GM18502 (cell line): ENCODE results near the gene FAM53C.
A peak's percentile ranks its signal among the peaks of the same experiment; 100 is the strongest.

Experiments used
- ATAC-seq: cut with Tn5 transposase; IDR thresholded peaks from one replicate; pipeline ENCODE4 v1.9.1; 2021; ENCODE audit warnings: mild to moderate bottlenecking; ENCODE audit not compliant: unreplicated experiment, poor library complexity

Gene FAM53C

DNA sequence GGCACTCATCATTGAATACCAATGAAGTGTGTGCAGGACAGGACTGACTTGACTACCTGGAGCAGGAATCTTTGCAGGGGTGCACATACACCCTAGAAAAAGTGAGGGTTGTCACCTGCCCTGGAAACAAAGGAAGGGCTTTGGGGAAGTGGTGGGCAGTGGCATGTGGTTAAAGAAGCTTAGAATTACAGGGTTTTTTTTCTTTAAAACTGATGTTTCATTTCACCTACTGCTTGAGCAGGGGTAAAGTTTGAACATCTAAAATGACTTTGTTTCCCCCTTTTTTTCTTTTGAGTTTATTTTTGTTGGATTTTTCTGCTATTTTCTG, 12.5 kb downstream of the FAM53C start:
- no peak for ATAC-seq

DNA sequence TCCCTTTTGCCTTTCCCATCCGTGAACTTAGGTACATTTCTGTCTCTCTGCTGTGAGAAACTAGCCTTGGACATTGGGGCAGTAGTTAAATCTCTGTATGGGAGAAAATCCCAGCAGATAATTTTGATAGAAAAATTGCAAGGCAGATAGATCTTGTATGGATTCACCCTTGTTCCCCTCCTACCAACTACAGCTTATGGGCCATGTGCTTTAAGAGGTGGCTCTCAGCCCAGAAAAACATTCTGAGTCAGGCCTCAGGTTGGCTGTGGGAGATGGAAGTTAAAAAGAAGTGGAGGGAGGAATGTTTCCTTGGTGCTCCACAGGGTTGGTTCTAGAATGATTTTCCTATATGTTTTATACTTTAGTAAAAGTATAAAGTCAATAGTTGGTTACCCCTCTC, 13.0 kb downstream of the FAM53C start:
- no peak for ATAC-seq

DNA sequence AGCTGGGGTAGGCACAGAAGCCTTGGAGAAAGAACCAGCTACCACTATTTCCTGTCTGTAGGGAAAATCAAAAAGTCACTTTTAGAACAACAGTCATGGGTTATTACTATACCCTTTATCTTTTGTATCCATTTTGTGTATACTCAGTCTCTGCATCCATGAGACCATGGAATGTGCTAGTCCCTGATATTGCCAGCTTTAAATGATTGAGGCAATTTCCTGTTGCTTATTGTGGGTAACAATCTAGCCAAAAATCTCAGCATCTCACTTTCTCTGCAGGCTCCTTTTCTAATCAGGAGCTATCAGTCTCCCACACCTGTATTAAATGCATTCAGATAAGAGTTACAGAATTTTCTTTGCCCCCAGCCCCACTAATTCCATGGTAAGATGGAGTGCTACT, 13.5 kb downstream of the FAM53C start:
- no peak for ATAC-seq

DNA sequence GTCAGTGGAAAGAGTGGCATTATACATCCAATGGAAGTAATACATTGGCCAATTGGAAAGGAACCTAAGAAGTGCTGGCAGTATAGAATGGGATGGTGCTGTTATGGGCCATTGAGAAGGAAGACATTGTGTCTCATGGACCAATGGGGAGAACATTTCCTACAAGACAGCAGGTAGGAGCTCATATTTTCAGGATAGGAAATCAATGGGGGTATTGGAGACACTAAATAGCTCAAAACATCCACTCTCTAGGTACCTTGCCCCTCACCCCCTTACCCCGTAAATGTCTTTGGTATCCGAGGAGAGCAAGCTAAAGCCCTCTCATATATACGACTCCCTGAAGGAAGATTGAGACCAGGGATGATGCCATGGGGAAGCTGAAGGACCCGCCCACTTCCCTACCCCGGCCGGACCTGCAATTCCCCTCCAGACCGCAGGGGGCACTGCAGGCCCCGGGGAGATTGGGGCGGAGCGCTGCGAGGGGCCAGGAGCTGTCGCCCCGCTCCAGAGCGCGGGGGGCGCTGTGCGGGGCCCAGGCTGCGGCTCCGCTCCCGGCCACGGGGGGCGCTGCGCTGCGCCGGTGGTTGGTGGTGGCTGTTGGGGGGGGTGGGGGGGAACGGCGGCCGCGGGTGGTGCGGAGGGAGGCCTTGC, 14.1 kb downstream of the FAM53C start, which contains the start of gene KDM3B:
Gene KDM3B (plus strand): TSS at position 615 of the 651 bp plus-strand sequence. CDS start 111 bp downstream, outside the sequence.
- peak; percentile 68 for ATAC-seq

DNA sequence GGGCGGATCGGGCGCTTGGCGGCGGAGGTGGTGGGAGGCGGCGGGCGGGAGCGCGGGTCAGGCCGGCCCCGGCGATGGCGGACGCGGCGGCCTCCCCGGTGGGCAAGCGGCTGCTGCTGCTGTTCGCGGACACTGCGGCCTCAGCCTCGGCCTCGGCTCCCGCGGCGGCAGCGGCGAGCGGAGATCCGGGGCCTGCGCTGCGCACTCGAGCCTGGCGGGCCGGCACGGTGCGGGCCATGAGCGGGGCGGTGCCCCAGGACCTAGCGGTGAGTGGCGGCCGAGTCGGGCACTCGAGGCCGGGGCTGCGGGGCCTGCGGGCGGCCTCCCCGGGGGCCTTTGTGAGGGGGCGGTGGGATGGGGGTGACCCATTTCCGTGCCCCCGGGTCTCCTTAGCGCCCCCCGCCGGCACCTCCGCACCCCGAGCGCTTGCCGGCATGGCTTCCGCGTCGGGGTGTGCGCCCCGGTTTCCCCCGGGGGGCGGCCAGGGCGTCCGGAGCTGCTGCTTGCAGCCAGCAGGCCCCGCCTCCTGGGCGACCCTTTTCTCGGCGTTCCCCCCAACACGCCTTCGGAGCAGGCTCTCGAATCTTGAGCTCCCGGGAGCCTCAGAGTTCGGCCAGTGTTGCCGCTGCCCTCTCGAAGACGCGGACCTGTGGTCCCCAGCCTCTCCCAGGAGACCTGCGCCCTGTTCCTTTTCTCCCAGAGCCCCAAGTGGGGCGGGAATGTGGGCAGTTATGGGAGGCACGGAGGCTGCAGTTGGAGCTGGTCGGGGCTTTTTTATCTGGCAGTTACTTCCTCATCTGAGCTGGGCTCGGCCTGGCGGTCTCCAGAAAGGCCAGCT, 14.9 kb downstream of the FAM53C start:
- peak; percentile 45 for ATAC-seq

DNA sequence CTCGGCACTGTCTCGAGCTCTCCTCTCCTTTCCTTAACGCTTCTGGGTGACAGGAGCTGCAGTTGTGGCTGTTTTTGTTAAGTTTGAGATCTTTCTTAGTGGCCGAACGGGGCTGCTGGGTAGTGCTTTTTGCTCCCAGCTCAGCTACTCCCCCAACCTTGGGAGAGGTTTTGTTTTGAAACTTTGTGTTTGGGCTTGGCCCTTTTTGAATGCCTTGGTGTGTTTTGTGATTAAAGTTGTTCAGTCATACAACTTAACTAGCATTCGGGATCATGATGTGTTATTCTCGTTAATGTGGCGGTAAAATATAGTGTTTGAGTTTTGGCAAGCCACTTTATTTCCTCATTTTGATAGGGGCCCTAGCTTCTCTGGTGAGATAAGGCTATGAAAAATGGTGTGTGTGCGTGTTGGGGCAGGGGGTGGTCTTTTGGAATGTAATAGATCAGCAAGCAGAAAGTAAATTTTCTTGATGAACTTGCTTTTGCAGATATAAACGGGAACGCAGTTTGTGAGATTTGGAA, 15.6 kb downstream of the FAM53C start:
- no peak for ATAC-seq

DNA sequence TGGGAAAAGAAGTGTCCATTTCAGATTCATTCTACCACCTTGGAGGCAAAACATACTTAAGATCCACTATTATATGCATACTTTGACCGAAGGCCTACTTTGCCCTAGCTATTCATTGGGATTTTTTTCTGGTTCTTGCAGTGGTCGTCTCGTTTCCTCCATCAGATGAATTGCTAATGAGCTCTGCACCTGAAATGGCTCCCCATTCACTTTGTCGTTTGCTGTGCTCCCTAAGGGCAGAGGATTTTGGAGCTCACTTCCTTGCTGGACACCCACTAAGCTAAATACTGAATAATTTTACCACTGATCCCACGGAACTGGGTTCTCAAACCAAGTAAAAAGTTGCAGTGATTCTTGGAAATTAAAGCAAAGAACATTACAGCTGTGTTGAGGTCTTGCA, 16.3 kb downstream of the FAM53C start:
- no peak for ATAC-seq

DNA sequence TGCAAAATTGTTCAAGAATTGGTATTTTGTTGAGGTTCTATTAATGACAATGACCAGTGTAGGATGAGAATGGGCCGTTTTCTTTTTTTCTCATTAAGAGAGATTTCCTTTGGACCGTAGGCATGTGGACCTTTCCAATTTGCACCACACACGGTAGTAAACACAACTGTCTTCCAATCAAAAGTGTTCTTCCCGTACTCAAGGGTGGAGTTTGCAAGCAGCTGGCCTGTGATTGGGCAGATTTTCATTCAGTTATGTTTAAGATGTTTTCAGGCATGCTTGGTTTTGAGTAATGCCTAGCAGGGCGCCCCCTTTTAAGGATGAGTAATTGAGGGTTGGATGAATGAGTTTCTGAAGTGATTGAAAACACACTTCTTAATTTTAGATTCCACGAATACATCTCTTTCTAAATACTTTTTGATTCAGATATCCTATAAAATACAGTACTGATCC, 16.9 kb downstream of the FAM53C start:
- no peak for ATAC-seq

DNA sequence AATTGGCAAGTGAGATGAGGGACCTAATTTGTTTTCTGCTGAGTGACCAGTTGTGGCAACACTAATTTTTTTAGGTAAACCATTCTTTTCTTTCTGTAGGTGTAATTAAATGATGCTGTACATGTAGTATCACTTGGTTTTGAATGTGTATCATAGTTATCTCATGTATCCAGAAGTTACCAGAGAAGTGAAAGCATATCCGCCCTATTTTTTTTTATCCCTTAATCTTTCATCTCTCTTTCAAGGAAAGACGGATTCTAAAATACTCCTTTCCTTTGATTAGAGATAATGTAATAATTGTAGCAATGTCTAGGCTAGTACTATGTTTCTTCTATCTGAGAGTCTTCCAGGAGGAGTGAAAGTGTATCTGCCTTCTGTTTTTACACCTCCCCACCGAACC, 21.6 kb downstream of the FAM53C start:
- ATAC-seq, result no peak

DNA sequence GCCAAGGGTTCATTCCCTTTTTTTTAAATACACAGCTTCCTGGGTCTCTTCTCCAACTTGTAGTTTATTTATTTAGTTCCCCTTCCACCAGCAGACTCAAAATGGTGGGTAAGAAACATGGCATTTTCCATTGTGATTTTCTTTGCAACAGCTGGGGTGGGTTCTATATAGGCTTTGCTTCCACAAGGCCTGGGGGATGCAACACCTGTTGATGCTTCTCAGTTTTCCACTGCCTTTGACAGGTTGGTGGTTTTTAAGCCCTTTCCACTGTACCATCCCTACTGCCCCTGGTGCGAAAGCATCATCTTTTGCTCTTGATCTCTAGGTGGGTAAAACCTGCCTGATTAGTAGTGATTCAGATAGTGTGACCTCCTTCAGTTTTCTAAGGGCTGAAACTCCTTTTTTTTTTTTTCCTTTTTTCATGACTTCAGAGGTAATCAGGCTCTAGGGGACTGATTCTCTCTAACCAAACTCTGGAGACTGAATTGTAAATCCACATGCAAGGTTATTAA, 22.9 kb downstream of the FAM53C start:
- no peak for ATAC-seq

DNA sequence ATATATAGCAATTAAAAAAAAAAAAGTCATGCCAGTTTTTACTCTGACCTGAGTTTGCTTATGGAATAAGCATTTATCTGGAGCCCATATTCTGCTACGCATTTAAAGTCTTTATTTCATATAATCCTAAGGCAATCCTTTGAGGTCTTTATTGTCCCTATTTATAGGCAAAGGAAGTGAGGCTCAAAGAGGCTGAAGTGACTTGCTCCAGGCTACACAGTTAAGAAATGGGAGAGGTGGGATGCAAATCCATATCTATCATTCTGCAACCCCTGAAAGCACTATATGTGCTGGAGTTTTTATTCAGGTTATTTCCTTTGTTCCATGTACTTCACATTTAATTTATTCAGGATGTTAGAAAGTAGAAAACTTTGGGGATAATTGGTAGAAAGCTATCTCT, 26.5 kb downstream of the FAM53C start:
- ATAC-seq, result no peak

DNA sequence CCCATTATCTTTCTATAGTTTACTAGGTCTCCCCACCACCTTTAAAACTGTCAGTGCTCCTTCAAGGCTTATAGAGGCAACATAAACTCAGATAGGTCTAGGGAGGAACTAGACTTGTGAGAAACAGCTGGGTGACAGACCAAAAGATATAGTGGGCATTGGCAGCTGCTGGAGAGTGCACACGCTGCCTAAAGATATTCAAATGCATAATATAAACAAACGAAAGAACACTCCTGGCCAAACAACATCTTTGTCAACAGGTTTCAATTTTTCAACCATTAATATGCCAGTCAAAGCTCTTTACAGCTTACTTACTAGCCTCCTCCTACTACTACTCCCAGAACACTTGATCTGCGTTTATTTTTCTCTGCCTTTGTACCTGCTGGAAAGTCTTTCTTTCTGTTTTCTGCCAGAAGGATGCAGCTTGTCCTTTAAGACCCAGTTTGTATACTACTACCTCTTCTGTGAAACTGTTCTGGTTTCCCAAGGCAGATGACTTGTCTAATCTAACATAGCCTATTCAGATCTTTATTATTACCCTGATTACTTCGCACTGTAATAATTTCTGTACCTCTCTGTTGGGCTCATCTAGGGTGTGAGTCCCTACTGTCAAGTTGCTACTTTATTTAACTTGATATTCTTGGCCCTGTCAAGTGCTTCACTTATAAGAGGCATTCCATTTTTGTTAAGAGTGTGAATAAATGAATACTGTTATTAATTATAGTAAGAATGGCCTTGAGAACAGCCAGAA, 28.7 kb downstream of the FAM53C start:
- no peak for ATAC-seq

DNA sequence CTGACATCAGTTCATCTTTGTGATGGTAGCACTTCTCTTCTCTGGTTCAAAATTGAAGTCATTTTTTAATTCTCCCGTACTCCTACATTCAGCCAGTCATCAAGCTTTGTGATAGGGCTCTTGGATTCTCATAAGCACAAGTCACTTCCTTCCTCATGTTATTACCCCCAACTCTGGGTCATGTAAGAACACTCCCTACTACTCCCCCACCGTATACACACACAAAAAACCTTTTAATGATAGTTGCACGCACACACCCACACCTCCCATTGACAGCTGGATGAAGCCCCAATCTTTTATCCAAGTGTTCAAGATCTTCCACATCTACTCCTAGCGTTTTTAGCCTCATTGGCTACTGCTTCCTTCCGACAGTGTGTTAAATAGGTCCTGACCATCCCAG, 31.2 kb downstream of the FAM53C start:
- no peak for ATAC-seq

DNA sequence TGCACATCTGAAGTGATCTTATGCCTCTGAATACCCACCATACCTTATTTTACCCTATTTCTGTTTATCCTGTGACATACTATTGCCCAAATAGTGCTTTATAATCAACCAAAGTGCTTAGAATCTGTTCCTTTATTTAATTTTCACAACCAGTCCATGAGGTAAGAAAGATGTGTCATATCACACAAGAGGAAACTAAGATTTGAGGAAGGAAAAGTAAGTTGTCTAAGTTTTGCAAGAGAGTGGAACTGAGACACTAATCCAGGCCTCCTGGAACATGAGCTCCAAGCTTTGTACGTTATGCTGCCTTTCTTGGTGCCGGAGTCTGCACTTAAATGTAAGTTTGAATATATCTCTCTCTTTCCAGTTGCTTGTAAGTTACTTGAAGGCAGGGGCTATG, 31.6 kb downstream of the FAM53C start:
- ATAC-seq, result no peak

DNA sequence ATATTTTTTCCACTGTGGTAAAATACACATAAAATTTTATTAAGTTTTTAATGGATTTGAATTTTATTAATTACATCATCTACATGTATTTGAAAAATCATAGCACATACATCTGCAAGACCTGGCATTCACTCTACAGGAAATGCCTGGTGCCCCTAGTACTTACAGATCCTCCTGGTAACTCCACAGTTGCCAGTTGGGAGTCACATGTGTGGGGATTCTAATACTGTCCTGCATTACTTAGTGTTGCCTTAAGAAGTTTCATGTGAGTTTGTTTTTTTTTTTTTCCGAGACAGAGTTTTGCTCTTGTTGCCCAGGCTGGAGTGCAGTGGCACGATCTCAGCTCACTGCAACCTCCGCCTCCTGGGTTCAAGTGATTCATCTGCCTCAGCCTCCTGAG, 32.5 kb downstream of the FAM53C start:
- ATAC-seq, result no peak

DNA sequence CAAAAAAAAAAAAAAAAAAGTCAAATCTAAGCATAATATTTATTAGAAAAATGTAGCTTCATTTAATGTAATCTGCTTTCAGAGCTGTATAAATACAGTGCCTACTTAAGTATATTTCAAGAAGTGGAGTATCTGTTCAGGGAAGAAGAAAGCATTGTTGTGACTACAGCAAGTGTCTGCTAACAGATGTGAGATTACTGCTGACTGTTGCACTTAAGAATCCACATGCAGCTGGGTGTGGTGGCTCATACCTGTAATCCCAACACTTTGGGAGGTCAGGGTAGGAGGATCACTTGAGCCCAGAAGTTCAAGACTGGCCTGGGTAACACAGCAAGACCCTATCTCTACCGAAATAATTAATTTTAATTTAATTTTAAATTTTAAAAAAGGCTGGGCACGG, 33.4 kb downstream of the FAM53C start:
- no peak for ATAC-seq

DNA sequence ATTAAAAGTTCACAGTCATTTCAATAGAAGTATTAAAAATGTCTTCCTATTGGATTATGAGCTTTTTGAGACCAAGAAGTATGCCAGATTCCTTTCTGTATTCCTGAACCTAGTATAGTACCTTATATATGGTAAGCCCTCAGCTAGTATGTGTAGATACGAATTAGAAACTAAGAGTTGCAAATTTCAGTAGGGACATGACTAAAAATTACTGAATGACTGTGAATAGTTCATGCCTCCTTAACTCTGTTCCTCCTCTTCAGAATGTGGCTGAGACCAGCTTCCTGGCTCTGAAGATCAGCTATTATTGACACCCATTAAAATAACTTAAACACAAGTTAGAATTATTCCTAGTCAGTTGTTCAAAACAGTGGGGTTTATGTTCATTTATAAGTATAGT, 34.2 kb downstream of the FAM53C start:
- ATAC-seq, result peak; percentile 77

DNA sequence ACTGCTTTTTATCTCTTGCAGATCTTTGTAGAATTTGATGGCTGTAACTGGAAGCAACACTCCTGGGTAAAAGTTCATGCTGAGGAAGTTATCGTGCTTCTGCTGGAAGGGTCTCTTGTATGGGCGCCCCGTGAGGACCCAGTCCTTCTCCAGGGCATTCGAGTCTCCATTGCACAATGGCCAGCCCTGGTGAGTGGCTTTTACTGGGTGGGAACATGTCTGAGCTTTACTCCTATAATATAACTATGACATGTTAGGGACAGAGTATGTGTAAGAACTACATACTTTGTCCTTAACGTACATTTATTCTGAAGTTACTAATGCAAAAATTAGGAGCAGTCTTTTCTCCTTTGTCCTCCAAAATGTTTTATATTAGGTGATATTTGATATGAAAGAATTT, 34.6 kb downstream of the FAM53C start:
- ATAC-seq, result no peak

DNA sequence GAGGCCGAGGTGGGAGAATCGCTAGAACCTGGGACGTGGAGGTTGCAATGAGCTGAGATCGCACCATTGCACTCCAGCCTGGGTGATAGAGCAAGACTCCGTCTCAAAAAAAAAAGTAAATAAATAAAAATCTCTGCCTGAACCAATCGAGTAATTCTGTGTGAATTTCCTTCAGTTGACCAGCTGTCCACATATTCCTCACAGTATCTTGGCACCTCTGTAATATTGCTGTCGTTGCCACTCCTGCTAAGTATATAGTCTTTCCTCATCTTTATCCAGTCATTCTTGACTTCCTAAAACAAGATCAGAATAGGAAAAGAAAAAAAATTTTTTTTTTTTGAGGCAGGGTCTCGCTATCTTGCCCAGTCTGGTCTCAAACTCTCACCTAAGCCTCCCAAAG, 44.3 kb downstream of the FAM53C start:
- no peak for ATAC-seq

DNA sequence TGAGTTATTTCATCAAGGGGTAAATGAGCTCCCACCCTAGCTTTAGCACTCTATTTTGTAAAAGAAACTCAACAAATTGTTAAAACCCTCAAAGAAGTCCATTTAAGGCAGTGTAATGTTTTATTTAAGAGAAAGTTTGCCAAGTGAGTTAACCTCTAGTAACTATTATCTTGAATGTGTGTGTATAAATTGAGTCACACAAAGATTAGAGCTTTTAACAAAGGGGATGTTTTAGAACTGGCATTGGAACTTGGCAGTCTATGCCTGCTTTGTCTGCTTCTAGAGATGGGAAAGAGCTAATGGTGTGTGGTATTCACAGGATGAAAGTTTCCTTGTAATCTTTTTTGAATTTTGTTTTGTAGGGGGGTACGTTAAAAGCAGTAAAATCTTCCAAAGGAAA, 47.6 kb downstream of the FAM53C start:
- no peak for ATAC-seq

DNA sequence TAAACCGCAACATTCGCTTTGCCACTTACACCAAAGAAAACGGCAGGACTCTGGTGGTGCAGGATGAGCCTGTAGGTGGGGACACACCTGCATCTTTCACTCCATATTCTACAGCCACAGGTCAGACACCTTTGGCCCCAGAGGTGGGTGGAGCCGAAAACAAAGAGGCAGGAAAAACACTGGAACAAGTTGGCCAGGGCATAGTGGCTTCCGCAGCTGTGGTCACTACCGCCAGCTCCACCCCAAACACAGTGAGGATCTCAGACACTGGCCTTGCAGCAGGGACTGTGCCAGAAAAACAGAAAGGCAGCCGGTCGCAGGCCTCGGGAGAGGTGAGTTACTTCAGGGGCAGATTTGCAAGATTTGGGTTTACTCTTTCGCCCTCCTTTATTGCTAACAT, 48.2 kb downstream of the FAM53C start:
- no peak for ATAC-seq
